Astrocyte of the cerebellum (primary cell): ENCODE data around the gene CCDC91.

Source experiments
- DNase-seq: peaks from one replicate; pipeline ENCODE4 v3.0.0-alpha.2; 2011; ENCODE audit warnings: low read depth
- H3K4me3 ChIP-seq: 2 replicates; pipeline ENCODE4 v1.5.1; 2011; ENCODE audit warnings: mild to moderate bottlenecking, low read depth, low read length, moderate library complexity
- CTCF ChIP-seq: IDR thresholded peaks from 2 replicates; pipeline ENCODE4 v1.5.1; 2012; ENCODE audit warnings: low read length, low read depth, moderate library complexity, mild to moderate bottlenecking; ENCODE audit errors: missing control alignments
- in situ Hi-C: cut with HindIII; loops from 2 replicates; pipeline ENCODE4 v1.10.0; 2017; ENCODE audit warnings: low sequenced_read_pairs

Gene CCDC91

GRCh38 chr12:28500373-28501024, 310.2 kb downstream of the CCDC91 start:
- in situ Hi-C loops: no loop called here
- DNase-seq: no peak
- TF ChIP-seq CTCF: no peak
- no peak overlapping the region for H3K4me3 ChIP-seq

- no peak overlapping the region for H3K4me3 ChIP-seq
- DNase-seq: no peak
- TF ChIP-seq CTCF: no peak
- in situ Hi-C loops: no loop called here
Observed at GRCh38 chr12:28506271-28506670, 316.0 kb downstream of the CCDC91 start.

- no peak overlapping the region for H3K4me3 ChIP-seq
- in situ Hi-C loops: no loop called here
- DNase-seq: peak; percentile 24
- no peak for TF ChIP-seq CTCF
Observed at GRCh38 chr12:28507033-28507432, 316.8 kb downstream of the CCDC91 start.

DNA sequence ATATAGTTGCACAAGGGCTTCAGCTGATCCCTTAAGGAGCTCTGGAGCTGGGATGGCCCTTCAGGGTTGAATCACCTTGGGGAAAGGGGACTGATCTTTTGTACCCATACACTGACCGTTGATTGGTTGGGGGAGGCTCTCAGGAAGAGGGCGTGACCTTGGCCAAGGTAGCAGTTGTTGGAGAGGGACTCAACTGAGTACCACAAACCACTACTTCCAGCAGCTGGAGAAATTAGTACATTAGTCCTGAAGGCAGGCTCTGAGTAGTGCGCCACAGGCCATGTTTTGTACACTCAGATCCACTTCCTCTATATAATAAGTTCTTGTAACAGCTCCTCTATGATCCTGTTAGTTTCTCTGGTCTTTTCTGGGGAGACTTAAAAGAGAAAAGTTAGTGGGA, 317.6 kb downstream of the CCDC91 start:
- no peak for DNase-seq
- H3K4me3 ChIP-seq: no peak overlapping the region
- in situ Hi-C loops: no loop called here
- TF ChIP-seq CTCF: no peak

GRCh38 chr12:28512406-28512805, 322.1 kb downstream of the CCDC91 start:
- no peak for DNase-seq
- in situ Hi-C loops: no loop called here
- no peak for TF ChIP-seq CTCF
- H3K4me3 ChIP-seq: no peak overlapping the region

GRCh38 chr12:28512876-28513275, 322.6 kb downstream of the CCDC91 start:
- no peak for DNase-seq
- in situ Hi-C loops: no loop called here
- no peak overlapping the region for H3K4me3 ChIP-seq
- no peak for TF ChIP-seq CTCF
